Keratinocyte (primary cell): ENCODE results near the gene RANBP3.

Source experiments
- EZH2 ChIP-seq: IDR thresholded peaks from one replicate; pipeline ENCODE4 v1.6.1; 2012; ENCODE audit warnings: inconsistent platforms, mild to moderate bottlenecking, low read length, moderate library complexity
- TF ChIP-seq, protein P1 (sequence below), 3 experiments: IDR thresholded peaks in 1 of 3; conservative IDR thresholded peaks in 1 of 3; optimal IDR thresholded peaks in 1 of 3; 2 replicates in 2 of 3; 3 replicates in 1 of 3; pipeline versions ENCODE3 to v1.5.1; 2011; ENCODE audit warnings: low read length in 3 of 3, mild to moderate bottlenecking in 3 of 3, moderate library complexity in 2 of 3, control low read depth in 1 of 3, inconsistent platforms in 1 of 3; ENCODE audit not compliant: insufficient read depth in 2 of 3; ENCODE audit errors: extremely low read depth in 1 of 3

DNA sequence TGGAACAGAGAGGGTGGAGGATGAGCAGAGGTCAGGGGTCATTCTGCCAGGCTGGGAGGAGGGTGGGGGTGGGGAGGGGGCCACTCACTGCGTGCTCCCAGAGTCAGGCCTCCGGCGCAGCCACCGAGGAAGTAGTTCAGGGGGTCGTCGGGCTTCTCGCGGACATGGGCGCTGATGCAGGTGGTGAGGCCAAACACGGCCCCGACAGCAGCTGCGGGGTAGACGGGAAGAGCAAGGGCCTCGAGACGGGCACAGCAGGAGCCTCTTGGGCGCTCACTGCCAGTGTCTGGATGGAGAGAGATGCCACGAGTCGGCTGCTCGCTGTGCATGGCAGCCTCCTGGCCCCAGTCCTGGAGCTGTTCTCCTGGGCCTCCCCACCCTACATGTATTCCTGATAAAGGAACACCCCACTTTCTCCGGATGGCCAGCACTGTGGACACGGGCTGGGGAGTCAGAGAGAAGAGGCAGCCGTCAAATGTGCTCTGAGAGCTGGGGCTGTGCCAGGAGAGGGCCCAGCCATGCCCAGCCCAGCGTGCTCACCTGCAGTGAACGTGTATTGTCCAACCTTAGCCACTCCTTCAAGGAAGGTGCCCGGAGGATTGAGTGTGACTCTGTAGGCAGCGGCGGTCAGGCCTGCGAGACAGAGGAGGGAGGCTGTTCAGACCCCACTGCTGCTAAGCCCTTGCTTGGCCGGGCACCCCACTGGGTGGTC, 81.4 kb downstream of the RANBP3 start:
- TF ChIP-seq, protein P1, sequence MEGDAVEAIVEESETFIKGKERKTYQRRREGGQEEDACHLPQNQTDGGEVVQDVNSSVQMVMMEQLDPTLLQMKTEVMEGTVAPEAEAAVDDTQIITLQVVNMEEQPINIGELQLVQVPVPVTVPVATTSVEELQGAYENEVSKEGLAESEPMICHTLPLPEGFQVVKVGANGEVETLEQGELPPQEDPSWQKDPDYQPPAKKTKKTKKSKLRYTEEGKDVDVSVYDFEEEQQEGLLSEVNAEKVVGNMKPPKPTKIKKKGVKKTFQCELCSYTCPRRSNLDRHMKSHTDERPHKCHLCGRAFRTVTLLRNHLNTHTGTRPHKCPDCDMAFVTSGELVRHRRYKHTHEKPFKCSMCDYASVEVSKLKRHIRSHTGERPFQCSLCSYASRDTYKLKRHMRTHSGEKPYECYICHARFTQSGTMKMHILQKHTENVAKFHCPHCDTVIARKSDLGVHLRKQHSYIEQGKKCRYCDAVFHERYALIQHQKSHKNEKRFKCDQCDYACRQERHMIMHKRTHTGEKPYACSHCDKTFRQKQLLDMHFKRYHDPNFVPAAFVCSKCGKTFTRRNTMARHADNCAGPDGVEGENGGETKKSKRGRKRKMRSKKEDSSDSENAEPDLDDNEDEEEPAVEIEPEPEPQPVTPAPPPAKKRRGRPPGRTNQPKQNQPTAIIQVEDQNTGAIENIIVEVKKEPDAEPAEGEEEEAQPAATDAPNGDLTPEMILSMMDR (optimal IDR thresholded peaks at IDR 0.05 in 1 of 3, IDR thresholded peaks at IDR 0.05 in 1 of 3, conservative IDR thresholded peaks at IDR 0.05 in 1 of 3; ENCODE audit: extremely low read depth in 1 of 3, insufficient read depth in 2 of 3, low read length in 3 of 3), result no peak
- no peak for TF ChIP-seq EZH2
